ENCODE measurements around the gene RAPGEF5. TPM values are rescaled to one million over a fixed set of nuclear protein-coding genes. Genes with fewer than 3 reads are reported as not detected.

The RAPGEF5 gene
- total RNA-seq, 1 experiment from 2014 or later, result 15.6 TPM

- TF ChIP-seq CTCF (IDR thresholded peaks at IDR 0.05 in 2 of 3, conservative IDR thresholded peaks at IDR 0.05 in 1 of 3; ENCODE audit: borderline replicate concordance in 1 of 3, insufficient read depth in 1 of 3, low read depth in 2 of 3, low read length in 2 of 3) (no peak), EZH2 (IDR thresholded peaks at IDR 0.05) (no peak), YY1 (IDR thresholded peaks at IDR 0.05; ENCODE audit: extremely low read depth, insufficient replicate concordance, low read depth, low read length) (no peak), SIN3A (IDR thresholded peaks at IDR 0.05; ENCODE audit: low read depth) (no peak), ZFX (IDR thresholded peaks at IDR 0.05) (no peak), EGR1 (IDR thresholded peaks at IDR 0.05; ENCODE audit: low read depth) (no peak), CBX3 (IDR thresholded peaks at IDR 0.05; ENCODE audit: low read depth) (no peak), MAX (IDR thresholded peaks at IDR 0.05) (no peak), SP1 (IDR thresholded peaks at IDR 0.05; ENCODE audit: low read depth) (no peak), FOSL1 (IDR thresholded peaks at IDR 0.05; ENCODE audit: low read depth) (no peak), POLR2AphosphoS5 (IDR thresholded peaks at IDR 0.05; ENCODE audit: low read depth, low read length) (no peak), SRF (IDR thresholded peaks at IDR 0.05; ENCODE audit: low read depth) (no peak), RAD21 (IDR thresholded peaks at IDR 0.05; ENCODE audit: low read depth) (no peak), ZBTB33 (IDR thresholded peaks at IDR 0.05; ENCODE audit: extremely low read depth, insufficient replicate concordance, low read length) (no peak), ATF3 (IDR thresholded peaks at IDR 0.05) (no peak), REST (IDR thresholded peaks at IDR 0.05; ENCODE audit: low read depth) (no peak)
- ATAC-seq (no peak), DNase-seq (ENCODE audit: low read depth, low spot score) (no peak)
- Histone ChIP-seq H3K4me3 (replicated peaks in 1 of 2; ENCODE audit: low read depth in 1 of 2, low read length in 2 of 2) (no peak overlapping the region), H3K79me2 (ENCODE audit: insufficient read depth, low read length) (no peaks in the 10 kb centered on the region), H3K36me3 (ENCODE audit: control insufficient read depth in 1 of 2, insufficient read depth in 2 of 2, low read length in 2 of 2) (no peaks in the 10 kb centered on the region), H3K4me1 (ENCODE audit: control insufficient read depth in 1 of 2, insufficient read depth in 2 of 2, low read length in 2 of 2) (no peaks in the 10 kb centered on the region), H3K9me3 (ENCODE audit: control insufficient read depth in 1 of 2, insufficient read depth in 1 of 2, low read depth in 1 of 2, low read length in 2 of 2) (no peaks in the 10 kb centered on the region), H3K9me2 (ENCODE audit: insufficient read depth) (no peaks in the 10 kb centered on the region), H2AFZ (ENCODE audit: low read depth, low read length, poor library complexity, severe bottlenecking) (no peak overlapping the region), H3K27ac (ENCODE audit: low read depth, low read length) (no peak overlapping the region), H3K4me2 (ENCODE audit: low read length) (no peak overlapping the region), H4K20me1 (ENCODE audit: insufficient read depth) (no peaks in the 10 kb centered on the region), H3K27me3 (ENCODE audit: insufficient read depth, low read length) (no peaks in the 10 kb centered on the region), H3K9ac (ENCODE audit: low read length) (no peak overlapping the region)
- BruUV-seq (replicated peaks), result no TSS peak
- intact Hi-C loops (cut with micrococcal nuclease), result no loop called here
- CTCF ChIA-PET, result no interaction called here
- POLR2A ChIA-PET, result interaction anchor here (0.7 kb wide), 1 partner anchor 122 kb away, joined by 4 read pairs; no protein-coding TSS in a partner anchor
- RAD21 ChIA-PET (ENCODE audit: low non-redundant PET in 1 of 2, low total read pairs in 2 of 2, uncharacterized antibody in 2 of 2, unreplicated experiment in 2 of 2), result no interaction called here
Measured at GRCh38 chr7:22363756-22364422, 6.9 kb upstream of the RAPGEF5 start.
